ENCODE results near the gene PORCN. TPM values are rescaled to one million over a fixed set of nuclear protein-coding genes. Genes with fewer than 3 reads are reported as not detected.

Gene PORCN
- total and polyA plus RNA-seq, 9 of the 15 experiments (the other 6 are each of a cell fraction or from before 2014, with no cell fraction given): 0.34 to 5.1 (median 2.8) TPM

GRCh38 chrX:48540480-48540879, 31.7 kb downstream of the PORCN start:
- FAIRE-seq (no peak), DNase-seq (ENCODE audit: extremely low read depth in 1 of 4, low spot score in 3 of 4) (peak in 1 of 4 experiments; percentile 1), ATAC-seq (no peak)
- POLR2A ChIA-PET: interaction anchor here (0.8 to 2.3 kb wide), 5 partner anchors 9 to 34 kb away, joined by 3 to 12 read pairs (median 10); partner anchors contain the start of genes EBP and RBM3
- peak overlapping the region; percentile 61 to 69; a peak in 2 of 4 replicates for H3K9ac ChIP-seq (ENCODE audit: insufficient read depth in 1 of 2, low read depth in 2 of 2, low read length in 2 of 2)
- H3K4me1 ChIP-seq (replicated peaks in 1 of 2; ENCODE audit: control insufficient read depth in 2 of 2, insufficient read depth in 2 of 2, low read length in 2 of 2): peaks cover 9 to 19% of the 10 kb centered on the region in 2 experiments; a peak in 4 of 5 replicates
- H3K27me3 ChIP-seq (ENCODE audit: control insufficient read depth in 2 of 2, insufficient read depth in 2 of 2, low read length in 2 of 2): no peaks in the 10 kb centered on the region
- H3K9me3 ChIP-seq (replicated peaks; ENCODE audit: control insufficient read depth, insufficient read depth, low read depth, low read length): no peaks in the 10 kb centered on the region
- CTCF ChIA-PET (ENCODE audit: low intra/inter-chr PET ratio): no interaction called here
- WGBS (ENCODE audit: insufficient coverage, low coverage, missing lambda C conversion rate): 27% methylated on average over 7 of the region's 7 CpGs
- intact Hi-C loops (cut with micrococcal nuclease) (no loop called here), in situ Hi-C loops (cut with MboI) (no loop called here)
- peaks cover 24% of the 10 kb centered on the region for H3K36me3 ChIP-seq (ENCODE audit: control insufficient read depth, insufficient read depth, low read length)
- peak overlapping the region; percentile 89 for H3K4me2 ChIP-seq (ENCODE audit: insufficient read depth, low read length)
- TF ChIP-seq RFX1 (IDR thresholded peaks at IDR 0.05) (peak; percentile 64), ZNF146 (CRISPR knock-in tag; IDR thresholded peaks at IDR 0.05; ENCODE audit: unreplicated experiment) (no peak), PBX2 (CRISPR knock-in tag; IDR thresholded peaks at IDR 0.05; ENCODE audit: low read depth) (no peak), PBX2 (tag; conservative IDR thresholded peaks at IDR 0.05; ENCODE audit: low read depth) (0 out of 2 replicates have a peak, but pooled peaks have one; percentile 9), ZC3H4 (CRISPR knock-in tag; IDR thresholded peaks at IDR 0.05; ENCODE audit: borderline replicate concordance) (no peak)
- no peaks in the 10 kb centered on the region for H3K9me1 ChIP-seq (ENCODE audit: control insufficient read depth, insufficient read depth, low read length)
- H3K79me2 ChIP-seq (ENCODE audit: control insufficient read depth, insufficient read depth, low read length): peaks cover 17% of the 10 kb centered on the region
- BruUV-seq (replicated peaks): TSS peak; percentile 67
- H4K20me1 ChIP-seq (replicated peaks; ENCODE audit: control insufficient read depth, insufficient read depth, low read length): no peaks in the 10 kb centered on the region
- no peak overlapping the region for H2AFZ ChIP-seq (ENCODE audit: low read depth, low read length)
- H3K27ac ChIP-seq (ENCODE audit: extremely low read depth, low read depth, low read length): peak overlapping the region; percentile 8; the same call in 1 of the 3 replicates
- H3K4me3 ChIP-seq: peak overlapping the region; percentile 66
